MV-4-11 (cell line): ENCODE measurements around the gene PSKH1.
"Not testable (repeated sequence)": the region's sequence is repeated elsewhere in the genome, so short reads cannot be mapped to it uniquely, and the experiment has no call there.

ENCODE experiments used
- DNase-seq: peaks from one replicate; lab custom pipeline; 2025; lab: John Stamatoyannopoulos, UW

PSKH1 gene

GRCh38 chr16:67892899-67893742, at the start of gene PSKH1:
Gene PSKH1, plus strand, starts transcription at chr16:67893254. Its CDS starts 15,496 bp downstream, at chr16:67908750.
- peak; percentile 94 for DNase-seq

GRCh38 chr16:67843343-67843765, 49.7 kb upstream of the PSKH1 start:
- DNase-seq: no peak

- no peak for DNase-seq
Observed at GRCh38 chr16:67844497-67844896, 48.6 kb upstream of the PSKH1 start.

- peak; percentile 43 for DNase-seq
Observed at GRCh38 chr16:67845291-67846062, 47.6 kb upstream of the PSKH1 start.

GRCh38 chr16:67846063-67846319, 47.1 kb upstream of the PSKH1 start:
- DNase-seq: peak; percentile 35

GRCh38 chr16:67846320-67847063, 46.6 kb upstream of the PSKH1 start, which contains the start of gene NUTF2:
Gene NUTF2, plus strand, starts transcription at chr16:67846933. Its CDS starts 18,198 bp downstream, at chr16:67865131.
- peak; percentile 93 for DNase-seq

- no peak for DNase-seq
Observed at GRCh38 chr16:67847064-67847861, 45.8 kb upstream of the PSKH1 start, which contains the start of gene CENPT. Gene CENPT, minus strand, starts transcription at chr16:67847693. Its CDS starts 13,834 bp downstream, at chr16:67833859.

GRCh38 chr16:67848118-67848517, 44.9 kb upstream of the PSKH1 start:
- DNase-seq: no peak

- DNase-seq: no peak
Observed at GRCh38 chr16:67853670-67854069, 39.4 kb upstream of the PSKH1 start.

- DNase-seq: no peak
Observed at GRCh38 chr16:67855789-67856188, 37.3 kb upstream of the PSKH1 start.

GRCh38 chr16:67856927-67857546, 36.0 kb upstream of the PSKH1 start:
- DNase-seq: no peak

GRCh38 chr16:67857547-67858233, 35.4 kb upstream of the PSKH1 start:
- peak; percentile 15 for DNase-seq

GRCh38 chr16:67858500-67858899, 34.6 kb upstream of the PSKH1 start:
- no peak for DNase-seq

- DNase-seq: peak; percentile 47
Observed at GRCh38 chr16:67860589-67861398, 32.3 kb upstream of the PSKH1 start.

- no peak for DNase-seq
Observed at GRCh38 chr16:67861877-67862276, 31.2 kb upstream of the PSKH1 start.

- no peak for DNase-seq
Observed at GRCh38 chr16:67862623-67863583, 30.2 kb upstream of the PSKH1 start.

GRCh38 chr16:67864044-67864443, 29.0 kb upstream of the PSKH1 start:
- not testable (repeated sequence) for DNase-seq

GRCh38 chr16:67864594-67864993, 28.5 kb upstream of the PSKH1 start:
- DNase-seq: no peak
